Chondrocyte (in vitro differentiated cells): ENCODE data around the gene LRRC63. TPM values are rescaled to one million over a fixed set of nuclear protein-coding genes. Genes with fewer than 3 reads are reported as not detected.

Source experiments
- DNase-seq: peaks from one replicate; pipeline ENCODE4 v3.0.0; 2021; ENCODE audit warnings: mixed read lengths, low spot score
- H3K27ac Mint-ChIP-seq: one replicate; pipeline ENCODE4 v1.8.0; 2021; ENCODE audit warnings: mild to moderate bottlenecking, moderate library complexity, mixed read lengths; ENCODE audit not compliant: unreplicated experiment
- H3K27me3 Mint-ChIP-seq: 2 replicates; pipeline ENCODE4 v1.8.0; 2021; ENCODE audit warnings: low read depth, mixed read lengths
- H3K36me3 Mint-ChIP-seq: 2 replicates; pipeline ENCODE4 v1.8.0; 2021; ENCODE audit warnings: low read depth, mixed read lengths
- H3K4me1 Mint-ChIP-seq: 2 replicates; pipeline ENCODE4 v1.8.0; 2021; ENCODE audit warnings: low read depth, mild to moderate bottlenecking, mixed read lengths
- H3K4me3 Mint-ChIP-seq: one replicate; pipeline ENCODE4 v1.8.0; 2021; ENCODE audit warnings: mild to moderate bottlenecking, moderate library complexity, mixed read lengths; ENCODE audit not compliant: unreplicated experiment
- H3K9me3 Mint-ChIP-seq: 2 replicates; pipeline ENCODE4 v1.8.0; 2021; ENCODE audit warnings: low read depth, mixed read lengths
- total RNA-seq: library from RNA; stranded (reverse); gene quantifications from 3 replicates; pipeline ENCODE4 v1.2.1, GENCODE V29; 2021
- TF ChIP-seq, protein P1 (sequence below): fragments of 200-600 bp; sonication (generic); IDR thresholded peaks from 2 replicates; pipeline ENCODE4 v1.5.0; 2021; ENCODE audit warnings: antibody characterized with exemption, mild to moderate bottlenecking, moderate library complexity

The LRRC63 gene
- total RNA-seq, 1 donor from 2014 or later, result 0.15 TPM

DNA sequence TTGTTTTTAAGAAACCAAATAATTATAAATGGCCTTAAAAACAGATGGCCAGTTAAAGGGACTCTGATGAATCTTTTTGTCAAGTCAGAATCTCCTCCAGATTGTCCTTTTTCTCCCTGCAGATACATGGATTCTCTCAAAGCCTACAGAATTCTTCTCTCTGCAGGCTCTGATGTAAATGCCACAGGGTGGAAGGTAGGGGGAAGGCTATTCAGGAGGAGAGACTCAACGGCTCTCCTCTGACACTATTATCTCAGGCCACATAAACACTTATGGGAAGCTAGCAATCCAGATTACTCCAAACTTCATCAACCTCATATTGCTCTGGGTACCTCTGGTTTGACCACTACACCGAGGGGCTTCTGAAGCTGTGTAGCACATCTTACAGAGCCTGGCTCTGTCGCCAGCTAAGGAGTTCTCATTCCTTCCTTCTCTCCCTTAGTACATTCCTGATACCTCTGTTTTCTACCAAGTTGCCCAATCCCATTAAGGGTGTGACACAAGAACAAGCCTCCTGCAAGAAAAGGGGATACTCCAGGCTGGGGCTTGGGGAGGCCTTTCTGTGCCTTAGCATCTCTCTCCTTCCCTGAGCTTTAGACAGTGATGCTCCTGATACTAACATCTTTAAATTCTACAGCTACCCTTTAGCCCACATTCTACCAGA, 44.6 kb upstream of the LRRC63 start:
- H3K27me3 Mint-ChIP-seq, result no peaks in the 10 kb centered on the region
- H3K4me1 Mint-ChIP-seq, result peaks cover 16% of the 10 kb centered on the region
- H3K4me3 Mint-ChIP-seq, result no peak overlapping the region
- no peak overlapping the region for H3K27ac Mint-ChIP-seq
- no peaks in the 10 kb centered on the region for H3K36me3 Mint-ChIP-seq
- no peak for DNase-seq
- TF ChIP-seq, protein P1, sequence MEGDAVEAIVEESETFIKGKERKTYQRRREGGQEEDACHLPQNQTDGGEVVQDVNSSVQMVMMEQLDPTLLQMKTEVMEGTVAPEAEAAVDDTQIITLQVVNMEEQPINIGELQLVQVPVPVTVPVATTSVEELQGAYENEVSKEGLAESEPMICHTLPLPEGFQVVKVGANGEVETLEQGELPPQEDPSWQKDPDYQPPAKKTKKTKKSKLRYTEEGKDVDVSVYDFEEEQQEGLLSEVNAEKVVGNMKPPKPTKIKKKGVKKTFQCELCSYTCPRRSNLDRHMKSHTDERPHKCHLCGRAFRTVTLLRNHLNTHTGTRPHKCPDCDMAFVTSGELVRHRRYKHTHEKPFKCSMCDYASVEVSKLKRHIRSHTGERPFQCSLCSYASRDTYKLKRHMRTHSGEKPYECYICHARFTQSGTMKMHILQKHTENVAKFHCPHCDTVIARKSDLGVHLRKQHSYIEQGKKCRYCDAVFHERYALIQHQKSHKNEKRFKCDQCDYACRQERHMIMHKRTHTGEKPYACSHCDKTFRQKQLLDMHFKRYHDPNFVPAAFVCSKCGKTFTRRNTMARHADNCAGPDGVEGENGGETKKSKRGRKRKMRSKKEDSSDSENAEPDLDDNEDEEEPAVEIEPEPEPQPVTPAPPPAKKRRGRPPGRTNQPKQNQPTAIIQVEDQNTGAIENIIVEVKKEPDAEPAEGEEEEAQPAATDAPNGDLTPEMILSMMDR, result no peak
- H3K9me3 Mint-ChIP-seq, result no peaks in the 10 kb centered on the region

DNA sequence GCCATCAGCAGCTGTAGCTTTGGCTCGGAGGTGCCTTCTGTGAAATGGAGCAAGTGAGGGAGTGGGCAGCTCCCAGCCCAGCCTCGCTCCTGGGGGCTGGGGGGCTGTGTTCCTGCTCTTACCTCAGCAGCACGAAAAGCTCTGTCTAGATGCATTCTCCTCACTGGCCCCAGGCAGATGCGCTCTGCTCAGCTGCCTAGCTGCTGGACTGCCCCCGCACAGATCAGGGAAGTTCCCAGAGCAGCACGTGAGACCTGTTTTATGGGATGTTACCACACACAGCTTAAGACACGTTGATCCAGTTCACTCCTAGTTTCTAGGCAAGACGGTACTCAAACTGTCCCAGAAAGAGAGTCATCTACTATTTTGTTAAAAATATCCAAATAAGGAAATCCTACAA, 43.4 kb upstream of the LRRC63 start:
- Mint-ChIP-seq H3K4me3 (no peak overlapping the region), H3K36me3 (no peaks in the 10 kb centered on the region), H3K9me3 (no peaks in the 10 kb centered on the region), H3K27ac (no peak overlapping the region), H3K27me3 (no peaks in the 10 kb centered on the region), H3K4me1 (peaks cover 16% of the 10 kb centered on the region)
- DNase-seq, result no peak
- TF ChIP-seq, protein P1, result no peak

DNA sequence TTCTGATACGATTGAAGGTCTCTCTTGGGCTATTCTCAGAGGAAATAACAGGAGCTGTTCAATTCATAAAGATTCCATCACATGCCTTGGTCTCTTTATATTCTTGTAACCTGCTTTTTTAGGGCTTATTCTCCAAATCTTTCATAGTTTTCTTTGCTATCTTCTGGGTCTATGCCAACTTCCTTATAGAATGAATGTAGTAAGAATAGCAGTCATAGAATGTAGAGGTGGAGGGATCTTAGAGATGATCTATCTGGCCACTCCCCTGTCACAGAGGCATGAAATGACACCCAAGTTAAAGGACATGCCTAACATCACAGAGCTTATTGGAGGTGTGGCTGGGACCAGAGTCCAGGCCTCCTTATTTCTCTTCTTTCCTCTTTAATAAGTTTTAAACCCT, 42.9 kb upstream of the LRRC63 start:
- H3K27me3 Mint-ChIP-seq, result no peaks in the 10 kb centered on the region
- H3K27ac Mint-ChIP-seq, result no peak overlapping the region
- peaks cover 16% of the 10 kb centered on the region for H3K4me1 Mint-ChIP-seq
- TF ChIP-seq, protein P1, result no peak
- H3K36me3 Mint-ChIP-seq, result no peaks in the 10 kb centered on the region
- DNase-seq, result no peak
- no peak overlapping the region for H3K4me3 Mint-ChIP-seq
- no peaks in the 10 kb centered on the region for H3K9me3 Mint-ChIP-seq

DNA sequence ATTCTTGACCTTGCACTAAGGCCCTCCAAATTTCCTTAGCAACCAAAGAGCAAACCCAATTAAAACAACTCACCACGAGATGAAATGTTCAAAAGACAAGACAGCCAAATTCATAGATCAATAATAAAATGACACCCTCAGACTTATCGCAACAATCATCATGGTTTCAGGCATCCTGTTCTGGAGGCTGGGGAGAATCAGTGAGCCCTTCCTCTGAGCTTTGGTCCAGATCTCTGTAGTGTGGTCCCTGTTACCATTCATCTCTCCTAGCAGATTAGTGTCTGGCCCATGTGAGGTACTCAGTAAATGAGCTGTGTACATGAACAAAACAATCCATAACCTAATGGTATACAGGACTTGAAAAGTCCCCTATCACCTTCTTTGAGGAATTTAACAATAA, 42.0 kb upstream of the LRRC63 start:
- Mint-ChIP-seq H3K9me3 (no peaks in the 10 kb centered on the region), H3K27ac (no peak overlapping the region), H3K36me3 (no peaks in the 10 kb centered on the region), H3K4me3 (no peak overlapping the region), H3K27me3 (no peaks in the 10 kb centered on the region), H3K4me1 (peaks cover 16% of the 10 kb centered on the region)
- DNase-seq, result no peak
- TF ChIP-seq, protein P1, result no peak

DNA sequence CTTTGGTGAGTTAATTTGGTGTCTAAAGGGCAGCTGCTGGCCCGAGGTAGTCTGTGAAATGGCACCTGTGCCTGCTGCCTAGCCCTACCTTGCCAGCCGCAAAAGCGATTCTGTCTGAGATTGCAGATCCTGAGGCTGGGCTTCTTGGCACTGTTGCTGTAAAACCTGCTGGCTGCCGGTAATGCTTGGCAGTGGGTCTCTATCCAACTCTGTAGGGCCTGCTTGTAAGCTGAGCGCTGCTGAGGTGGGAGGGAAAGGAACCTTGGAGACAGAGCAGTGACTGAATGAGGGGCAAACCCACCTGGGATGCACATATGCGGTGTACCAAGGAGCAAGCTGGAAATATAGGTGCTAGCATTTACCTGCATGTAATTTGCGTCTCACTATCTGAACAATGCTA, 41.5 kb upstream of the LRRC63 start:
- Mint-ChIP-seq H3K4me3 (no peak overlapping the region), H3K4me1 (peaks cover 16% of the 10 kb centered on the region), H3K36me3 (no peaks in the 10 kb centered on the region), H3K9me3 (no peaks in the 10 kb centered on the region), H3K27ac (no peak overlapping the region), H3K27me3 (no peaks in the 10 kb centered on the region)
- TF ChIP-seq, protein P1, result no peak
- no peak for DNase-seq
